GM12878 (cell line): ENCODE data around the gene HSD17B1.

Experiments
- HDAC6 ChIP-seq: fragments of 200-600 bp; sonication (generic); IDR thresholded peaks from one replicate; pipeline ENCODE4 v1.8.0; 2017; ENCODE audit warnings: antibody characterized with exemption; ENCODE audit not compliant: unreplicated experiment
- POLR2AphosphoS5 ChIP-seq: IDR thresholded peaks from 2 replicates; pipeline ENCODE4 v1.6.1; 2011; ENCODE audit warnings: mild to moderate bottlenecking, low read length, inconsistent platforms
- ZNF274 ChIP-seq: IDR thresholded peaks from one replicate; pipeline ENCODE4 v1.8.0; 2011; ENCODE audit not compliant: insufficient read length, insufficient read depth

DNA sequence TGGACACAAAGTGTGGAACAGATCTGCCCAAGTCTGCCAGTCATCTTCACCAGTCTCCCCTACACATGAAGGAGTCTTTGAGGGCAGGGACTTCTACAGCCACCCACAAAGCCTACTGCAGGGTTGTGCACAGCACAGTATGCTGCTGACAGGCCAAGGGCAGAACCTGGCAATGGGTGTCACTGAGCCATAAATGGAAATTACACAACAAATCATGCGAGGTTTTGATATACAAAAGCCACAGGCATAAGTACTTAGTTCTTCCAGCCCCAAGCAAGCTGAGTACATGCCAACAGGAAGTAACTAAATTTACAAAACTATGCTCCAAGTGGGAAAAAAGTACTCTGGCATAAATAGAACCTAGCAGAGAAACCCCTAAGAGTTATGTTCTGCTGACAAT is 32.6 kb downstream of the HSD17B1 start:
- no peak for TF ChIP-seq HDAC6
- no peak for TF ChIP-seq ZNF274
- no peak for TF ChIP-seq POLR2AphosphoS5
